ENCODE measurements around the gene FGF5. TPM values are rescaled to one million over a fixed set of nuclear protein-coding genes. Genes with fewer than 3 reads are reported as not detected.

FGF5 gene
- total and polyA plus RNA-seq, 7 donors: 0.05 to 0.85 (median 0.24) TPM; not detected in 4

GRCh38 chr4:80305466-80305865 is 39.0 kb downstream of the FGF5 start:
- Histone ChIP-seq H3K27ac (no peak overlapping the region), H3K27me3 (ENCODE audit: insufficient read depth in 3 of 3, low read length in 2 of 3) (peaks cover 0 to 7% (median under 1%) of the 10 kb centered on the region in 3 donors), H3K4me3 (no peak overlapping the region), H3K36me3 (ENCODE audit: insufficient read depth in 1 of 2, low read depth in 1 of 2) (no peaks in the 10 kb centered on the region), H3K4me1 (no peaks in the 10 kb centered on the region), H3K9me3 (no peaks in the 10 kb centered on the region)
- intact Hi-C loops (cut with DNase I): no loop called here
- WGBS, 3 donors: 68 to 76% (median 72%) methylated on average over 3 of the region's 3 CpGs
- no peak for DNase-seq
- no peak for TF ChIP-seq CTCF (IDR thresholded peaks at IDR 0.05)
- ATAC-seq: no peak

GRCh38 chr4:80306260-80306659 is 39.8 kb downstream of the FGF5 start:
- no peaks in the 10 kb centered on the region for H3K9me3 ChIP-seq

GRCh38 chr4:80307183-80307735 is 40.8 kb downstream of the FGF5 start:
- Histone ChIP-seq H3K4me3 (no peak overlapping the region), H3K9me3 (no peaks in the 10 kb centered on the region), H3K36me3 (ENCODE audit: insufficient read depth in 1 of 2, low read depth in 1 of 2) (no peaks in the 10 kb centered on the region), H3K4me1 (no peaks in the 10 kb centered on the region), H3K27ac (no peak overlapping the region), H3K27me3 (ENCODE audit: insufficient read depth in 3 of 3, low read length in 2 of 3) (peaks cover 0 to 7% (median 4%) of the 10 kb centered on the region in 3 donors)
- no peak for TF ChIP-seq CTCF (IDR thresholded peaks at IDR 0.05)
- no peak for DNase-seq
- intact Hi-C loops (cut with DNase I): no loop called here
- 19 to 26% (median 24%) methylated on average over 1 of the region's 1 CpG for WGBS, 3 donors
- no peak for ATAC-seq

More at GRCh38 chr4:80306260-80306659, 39.8 kb downstream of the FGF5 start:
- H3K36me3 ChIP-seq (ENCODE audit: insufficient read depth in 1 of 2, low read depth in 1 of 2): no peaks in the 10 kb centered on the region
- no peak overlapping the region for H3K27ac ChIP-seq
- no peak overlapping the region for H3K4me3 ChIP-seq
- WGBS, 3 donors: 73 to 80% (median 75%) methylated on average over 2 of the region's 2 CpGs
- peaks cover 0 to 7% (median 4%) of the 10 kb centered on the region in 3 donors for H3K27me3 ChIP-seq (ENCODE audit: insufficient read depth in 3 of 3, low read length in 2 of 3)
- DNase-seq (no peak), ATAC-seq (no peak)
- intact Hi-C loops (cut with DNase I): no loop called here
- H3K4me1 ChIP-seq: no peaks in the 10 kb centered on the region
- TF ChIP-seq CTCF (IDR thresholded peaks at IDR 0.05): no peak

- Histone ChIP-seq H3K27ac (no peak overlapping the region), H3K9me3 (no peaks in the 10 kb centered on the region), H3K4me3 (no peak overlapping the region), H3K27me3 (ENCODE audit: insufficient read depth in 3 of 3, low read length in 2 of 3) (peaks cover 0 to 7% (median 4%) of the 10 kb centered on the region in 3 donors), H3K4me1 (no peaks in the 10 kb centered on the region), H3K36me3 (ENCODE audit: insufficient read depth in 1 of 2, low read depth in 1 of 2) (no peaks in the 10 kb centered on the region)
- DNase-seq: no peak
- ATAC-seq: no peak
- 49 to 65% (median 52%) methylated on average over 10 of the region's 10 CpGs for WGBS, 3 donors
- no peak for TF ChIP-seq CTCF (IDR thresholded peaks at IDR 0.05)
- intact Hi-C loops (cut with DNase I): no loop called here
Measured at GRCh38 chr4:80307774-80308465, 41.5 kb downstream of the FGF5 start.
